ENCODE measurements around the gene POU3F3. TPM values are rescaled to one million over a fixed set of nuclear protein-coding genes. Genes with fewer than 3 reads are reported as not detected.
A peak's percentile ranks its signal among the peaks of the same experiment; 100 is the strongest.

POU3F3 gene
- total RNA-seq, 2 donors from 2014 or later, result not detected

GRCh38 chr2:104844807-104845551 is 8.9 kb upstream of the POU3F3 start:
- no peaks in the 10 kb centered on the region for H3K36me3 Mint-ChIP-seq (ENCODE audit: low read depth)
- H3K27me3 Mint-ChIP-seq (ENCODE audit: insufficient read depth), result peaks cover 95% of the 10 kb centered on the region
- peak overlapping the region; percentile 95 for H3K27ac ChIP-seq (ENCODE audit: low read depth, low read length)
- H3K9ac ChIP-seq (ENCODE audit: extremely low read depth, low read length, poor library complexity, severe bottlenecking), result no peak overlapping the region
- peak overlapping the region; percentile 2 for H3K27ac Mint-ChIP-seq
- H3K4me1 Mint-ChIP-seq, result peaks cover 5% of the 10 kb centered on the region
- H3K36me3 ChIP-seq (ENCODE audit: control insufficient read depth, insufficient read depth, low read length), result no peaks in the 10 kb centered on the region
- H3K9me3 ChIP-seq (ENCODE audit: control insufficient read depth, low read length), result no peaks in the 10 kb centered on the region
- peaks cover 10% of the 10 kb centered on the region for H3K4me1 ChIP-seq (ENCODE audit: control insufficient read depth, insufficient read depth, low read length)
- peak overlapping the region; percentile 50 for H3K4me3 Mint-ChIP-seq
- TF ChIP-seq CTCF (conservative IDR thresholded peaks at IDR 0.05), result no peak
- peak; percentile 88 for DNase-seq
- peak overlapping the region; percentile 72 for H3K4me3 ChIP-seq (ENCODE audit: low read length)
- peaks cover 100% of the 10 kb centered on the region for H3K27me3 ChIP-seq (ENCODE audit: control insufficient read depth, insufficient read depth, low read length, poor library complexity, severe bottlenecking)
- H3K9me3 Mint-ChIP-seq, result no peaks in the 10 kb centered on the region
- WGBS, 2 experiments (ENCODE audit: insufficient coverage in 1 of 2, insufficient read length in 1 of 2), result 0% methylated on average over 19 to 56 of the region's 56 CpGs

- Mint-ChIP-seq H3K27me3 (ENCODE audit: insufficient read depth) (peaks cover 96% of the 10 kb centered on the region), H3K36me3 (ENCODE audit: low read depth) (no peaks in the 10 kb centered on the region), H3K4me1 (peaks cover 6% of the 10 kb centered on the region), H3K9me3 (no peaks in the 10 kb centered on the region), H3K4me3 (peak overlapping the region; percentile 50), H3K27ac (peak overlapping the region; percentile 2)
- Histone ChIP-seq H3K4me1 (ENCODE audit: control insufficient read depth, insufficient read depth, low read length) (peaks cover 10% of the 10 kb centered on the region), H3K4me3 (ENCODE audit: low read length) (peak overlapping the region; percentile 72), H3K9me3 (ENCODE audit: control insufficient read depth, low read length) (no peaks in the 10 kb centered on the region), H3K27me3 (ENCODE audit: control insufficient read depth, insufficient read depth, low read length, poor library complexity, severe bottlenecking) (peaks cover 100% of the 10 kb centered on the region), H3K36me3 (ENCODE audit: control insufficient read depth, insufficient read depth, low read length) (no peaks in the 10 kb centered on the region), H3K27ac (ENCODE audit: low read depth, low read length) (peak overlapping the region; percentile 95), H3K9ac (ENCODE audit: extremely low read depth, low read length, poor library complexity, severe bottlenecking) (no peak overlapping the region)
- no peak for TF ChIP-seq CTCF (conservative IDR thresholded peaks at IDR 0.05)
- WGBS, 2 experiments (ENCODE audit: insufficient coverage in 1 of 2, insufficient read length in 1 of 2), result 0 to 4% methylated on average over 1 to 12 of the region's 13 CpGs
- peak; percentile 65 for DNase-seq
Measured at GRCh38 chr2:104845552-104845931, 8.4 kb upstream of the POU3F3 start.

- Mint-ChIP-seq H3K9me3 (no peaks in the 10 kb centered on the region), H3K4me1 (peaks cover 7% of the 10 kb centered on the region), H3K27me3 (ENCODE audit: insufficient read depth) (peaks cover 97% of the 10 kb centered on the region), H3K27ac (no peak overlapping the region), H3K36me3 (ENCODE audit: low read depth) (no peaks in the 10 kb centered on the region), H3K4me3 (no peak overlapping the region)
- 2 to 10% methylated on average over 6 to 16 of the region's 16 CpGs for WGBS, 2 experiments (ENCODE audit: insufficient coverage in 1 of 2, insufficient read length in 1 of 2)
- Histone ChIP-seq H3K9ac (ENCODE audit: extremely low read depth, low read length, poor library complexity, severe bottlenecking) (no peak overlapping the region), H3K9me3 (ENCODE audit: control insufficient read depth, low read length) (no peaks in the 10 kb centered on the region), H3K27me3 (ENCODE audit: control insufficient read depth, insufficient read depth, low read length, poor library complexity, severe bottlenecking) (peaks cover 100% of the 10 kb centered on the region), H3K4me1 (ENCODE audit: control insufficient read depth, insufficient read depth, low read length) (peaks cover 10% of the 10 kb centered on the region), H3K36me3 (ENCODE audit: control insufficient read depth, insufficient read depth, low read length) (no peaks in the 10 kb centered on the region), H3K4me3 (ENCODE audit: low read length) (no peak overlapping the region), H3K27ac (ENCODE audit: low read depth, low read length) (peak overlapping the region; percentile 95)
- no peak for TF ChIP-seq CTCF (conservative IDR thresholded peaks at IDR 0.05)
- no peak for DNase-seq
Measured at GRCh38 chr2:104845946-104846785, 7.7 kb upstream of the POU3F3 start.
